GM19025 (cell line): ENCODE results near the gene SNRPA1.

Source experiments
- ATAC-seq: cut with Tn5 transposase; IDR thresholded peaks from one replicate; pipeline ENCODE4 v1.9.1; 2021; ENCODE audit warnings: mild to moderate bottlenecking, low read depth, moderate library complexity; ENCODE audit not compliant: unreplicated experiment

SNRPA1 gene

GRCh38 chr15:101244036-101244781, 50.8 kb downstream of the SNRPA1 start:
- ATAC-seq = no peak

- ATAC-seq = no peak
These were observed 51.6 kb downstream of the SNRPA1 start for GRCh38 chr15:101243420-101243819.

GRCh38 chr15:101242999-101243336, 52.1 kb downstream of the SNRPA1 start:
- ATAC-seq = no peak

GRCh38 chr15:101242160-101242998, 52.7 kb downstream of the SNRPA1 start:
- peak; percentile 61 for ATAC-seq

GRCh38 chr15:101240358-101240757, 54.7 kb downstream of the SNRPA1 start:
- no peak for ATAC-seq

GRCh38 chr15:101239724-101240136, 55.3 kb downstream of the SNRPA1 start:
- ATAC-seq = no peak

GRCh38 chr15:101237251-101237650, 57.8 kb downstream of the SNRPA1 start:
- ATAC-seq = no peak

GRCh38 chr15:101233651-101234280, 61.3 kb downstream of the SNRPA1 start:
- ATAC-seq = no peak

GRCh38 chr15:101232677-101233076, 62.4 kb downstream of the SNRPA1 start:
- no peak for ATAC-seq
